GM13977 (cell line): Measurements from ENCODE around the gene ZNF492.

ENCODE experiments used
- DNase-seq: peaks from one replicate; pipeline ENCODE4 v3.0.0; 2012; ENCODE audit warnings: low spot score
- in situ Hi-C: fragments of 300-500 bp; cut with MboI; formaldehyde crosslinking; loops from one replicate; pipeline ENCODE4 v1.12.0; 2022; ENCODE audit warnings: low sequenced_read_pairs, low pct_unique_long_range_greater_than_20kb, mixed read lengths, inconsistent platforms; ENCODE audit not compliant: unreplicated experiment
- TF ChIP-seq, protein P1 (sequence below): IDR thresholded peaks from 2 replicates; pipeline ENCODE4 v1.5.1; 2012; ENCODE audit warnings: mild to moderate bottlenecking, control low read depth; ENCODE audit not compliant: insufficient read depth; ENCODE audit errors: extremely low read depth, missing control alignments

ZNF492 gene

DNA sequence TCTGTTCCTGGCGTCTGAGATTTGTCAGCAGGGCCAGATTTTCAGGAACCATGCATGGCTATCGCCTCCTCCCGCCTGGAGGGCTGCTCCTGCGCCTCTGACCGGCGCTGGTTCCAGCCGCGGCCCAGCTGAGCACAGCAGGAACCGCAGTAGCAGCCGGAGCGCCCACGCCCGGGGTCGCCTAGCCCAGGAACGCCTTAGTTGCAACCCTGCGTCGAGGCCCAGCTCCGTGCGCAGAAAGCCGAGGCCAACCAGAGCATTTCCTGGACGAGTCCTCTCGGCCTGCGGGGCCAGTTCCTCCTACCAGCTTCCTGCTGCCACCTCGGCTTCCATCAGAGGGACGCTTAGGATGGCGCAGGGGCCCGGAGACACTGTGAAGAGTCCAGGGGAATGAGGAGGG lies 74.9 kb downstream of the ZNF492 start:
- TF ChIP-seq, protein P1, sequence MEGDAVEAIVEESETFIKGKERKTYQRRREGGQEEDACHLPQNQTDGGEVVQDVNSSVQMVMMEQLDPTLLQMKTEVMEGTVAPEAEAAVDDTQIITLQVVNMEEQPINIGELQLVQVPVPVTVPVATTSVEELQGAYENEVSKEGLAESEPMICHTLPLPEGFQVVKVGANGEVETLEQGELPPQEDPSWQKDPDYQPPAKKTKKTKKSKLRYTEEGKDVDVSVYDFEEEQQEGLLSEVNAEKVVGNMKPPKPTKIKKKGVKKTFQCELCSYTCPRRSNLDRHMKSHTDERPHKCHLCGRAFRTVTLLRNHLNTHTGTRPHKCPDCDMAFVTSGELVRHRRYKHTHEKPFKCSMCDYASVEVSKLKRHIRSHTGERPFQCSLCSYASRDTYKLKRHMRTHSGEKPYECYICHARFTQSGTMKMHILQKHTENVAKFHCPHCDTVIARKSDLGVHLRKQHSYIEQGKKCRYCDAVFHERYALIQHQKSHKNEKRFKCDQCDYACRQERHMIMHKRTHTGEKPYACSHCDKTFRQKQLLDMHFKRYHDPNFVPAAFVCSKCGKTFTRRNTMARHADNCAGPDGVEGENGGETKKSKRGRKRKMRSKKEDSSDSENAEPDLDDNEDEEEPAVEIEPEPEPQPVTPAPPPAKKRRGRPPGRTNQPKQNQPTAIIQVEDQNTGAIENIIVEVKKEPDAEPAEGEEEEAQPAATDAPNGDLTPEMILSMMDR, result no peak
- no peak for DNase-seq
- in situ Hi-C loops, result no loop called here
